HG03439 (cell line): ENCODE measurements around the gene AGMAT.
"Not testable (repeated sequence)": the region's sequence is repeated elsewhere in the genome, so short reads cannot be mapped to it uniquely, and the experiment has no call there.

Source experiments
- ATAC-seq: cut with Tn5 transposase; IDR thresholded peaks from one replicate; pipeline ENCODE4 v1.9.1; 2021; ENCODE audit warnings: mild to moderate bottlenecking, moderate library complexity; ENCODE audit not compliant: unreplicated experiment

The AGMAT gene

DNA sequence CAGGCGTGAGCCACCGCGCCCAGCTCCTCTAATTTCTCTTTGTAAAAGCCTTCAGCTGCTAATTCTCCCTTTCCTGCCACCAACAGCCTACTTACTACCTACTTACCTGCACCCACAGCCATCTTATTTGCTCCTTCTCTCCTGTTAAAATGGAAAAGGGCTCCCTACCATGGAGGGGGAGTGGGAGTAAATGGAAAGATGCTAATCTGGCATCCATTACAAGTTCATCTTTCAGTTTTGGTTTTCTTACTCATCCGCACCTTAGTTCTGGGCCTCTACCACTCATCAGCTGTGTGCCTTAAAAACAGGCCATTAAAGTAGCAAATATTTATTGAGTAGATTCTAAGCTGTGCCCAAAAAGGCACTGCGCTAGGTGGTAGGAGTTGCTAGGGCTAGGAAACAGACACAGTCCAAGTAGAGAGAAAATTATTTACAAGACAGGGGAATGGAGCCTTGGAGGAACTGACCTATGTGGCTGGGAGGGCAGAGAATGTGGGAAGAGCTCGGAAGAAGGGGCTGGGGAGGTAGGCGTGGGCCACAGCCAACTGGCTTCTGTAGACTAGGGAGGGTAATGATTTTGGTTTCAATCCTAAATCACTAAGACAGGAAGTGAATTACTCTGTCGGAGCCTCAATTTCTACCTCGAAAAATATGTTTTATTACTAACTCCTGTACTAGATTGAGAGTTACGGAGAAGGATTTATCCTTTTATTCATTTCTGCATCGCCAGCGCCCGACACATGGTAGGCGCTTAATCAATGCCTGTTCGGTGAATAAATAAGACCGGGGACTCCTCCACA lies 31.7 kb upstream of the AGMAT start:
- ATAC-seq: peak; percentile 5

DNA sequence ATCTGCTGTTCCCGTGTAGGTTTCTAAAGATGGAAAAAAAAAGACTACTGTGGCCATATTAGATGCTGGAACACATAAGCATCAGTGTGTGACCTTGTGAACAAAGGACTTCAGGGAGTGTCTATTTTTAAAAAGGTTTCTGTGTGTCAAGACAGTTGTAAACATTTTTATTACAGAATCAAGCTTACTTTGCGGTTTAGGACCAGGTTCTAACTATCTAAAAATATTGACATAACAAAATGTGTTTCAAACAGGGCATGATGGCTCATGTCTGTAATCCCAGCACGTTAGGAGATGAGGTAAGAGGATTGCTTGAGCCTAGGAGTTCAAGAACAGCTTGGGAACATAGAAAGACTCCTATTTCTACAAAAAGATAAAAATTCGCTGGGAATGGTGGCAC lies 25.3 kb upstream of the AGMAT start:
- no peak for ATAC-seq

DNA sequence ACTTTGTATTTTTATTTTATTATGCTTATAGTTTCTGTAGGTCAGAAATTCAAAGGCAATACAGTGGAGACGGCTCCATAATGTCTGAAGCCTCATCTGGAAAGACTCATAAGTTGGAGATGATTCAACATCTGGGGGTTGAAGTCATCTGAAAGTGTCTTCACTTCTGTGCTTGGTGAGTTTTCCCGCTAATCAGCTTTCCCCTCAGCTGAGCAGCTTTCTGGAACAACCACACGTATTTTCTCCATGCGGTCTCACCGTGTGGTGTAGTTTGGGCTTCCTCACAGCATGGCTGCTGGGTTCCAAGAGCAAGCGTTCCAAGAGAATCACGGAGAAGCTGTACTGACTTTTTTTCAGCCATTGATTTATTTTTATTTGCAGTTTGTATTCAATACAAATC lies 24.8 kb upstream of the AGMAT start:
- ATAC-seq: no peak

DNA sequence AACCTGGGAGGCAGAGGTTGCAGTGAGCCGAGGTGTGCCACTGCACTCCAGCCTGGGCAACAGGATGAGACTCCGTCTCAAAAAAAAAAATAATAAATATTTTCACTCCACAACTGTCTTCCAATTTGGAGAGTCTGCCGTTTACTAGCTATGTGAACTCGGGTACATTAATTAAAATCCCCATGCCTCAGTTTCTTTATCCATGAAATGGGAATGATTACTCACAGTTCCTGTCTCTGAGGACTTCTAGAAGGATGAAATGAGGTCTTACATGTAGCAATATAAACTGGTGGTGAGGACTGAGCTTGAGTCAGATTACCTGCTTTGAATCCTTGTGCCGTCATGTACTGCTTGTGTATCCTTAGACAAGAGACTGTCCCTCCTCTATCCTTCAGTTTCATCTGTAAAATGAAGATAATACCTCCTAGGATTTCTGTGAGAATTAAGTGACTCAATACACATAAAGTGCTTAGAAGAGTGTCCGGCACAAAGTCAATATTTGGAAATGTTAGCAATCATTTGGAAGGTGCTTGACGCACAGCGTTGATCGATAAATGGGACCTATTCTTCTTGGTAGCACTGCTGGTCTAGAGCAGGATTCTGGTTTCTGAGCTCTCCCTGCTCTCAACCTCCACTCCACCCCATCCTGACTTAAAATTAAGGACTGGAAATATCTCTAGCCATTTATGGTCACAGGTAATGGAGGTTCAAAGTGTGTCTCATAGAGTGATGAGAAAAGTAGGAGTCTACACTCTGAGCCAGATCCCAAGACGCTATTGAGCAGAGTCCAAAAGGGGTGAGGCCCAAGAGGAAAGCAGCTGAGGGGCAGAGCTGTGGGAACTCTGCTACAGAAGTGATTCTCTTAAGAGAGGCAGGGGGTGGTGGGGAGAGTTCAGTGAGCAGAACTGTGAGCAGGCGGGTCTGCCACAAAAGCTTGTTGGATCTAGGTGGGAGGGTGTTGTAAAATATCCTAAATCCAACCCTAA lies 20.8 kb upstream of the AGMAT start:
- no peak for ATAC-seq

DNA sequence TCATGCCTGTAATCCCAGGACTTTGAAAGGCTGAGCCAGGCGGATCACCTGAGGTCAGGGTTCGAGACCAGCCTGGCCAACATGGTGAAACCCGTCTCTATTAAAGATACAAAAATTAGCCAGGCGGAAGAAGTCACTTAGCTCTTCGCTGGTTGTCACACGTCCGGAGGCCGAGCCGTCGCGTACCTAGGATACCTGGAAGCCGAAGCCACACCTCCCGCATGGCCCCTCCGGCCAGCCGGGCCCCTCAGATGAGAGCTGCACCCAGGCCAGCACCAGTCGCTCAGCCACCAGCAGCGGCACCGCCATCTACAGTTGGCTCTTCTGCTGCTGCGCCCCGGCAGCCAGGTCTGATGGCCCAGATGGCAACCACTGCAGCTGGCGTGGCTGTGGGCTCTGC lies 19.5 kb upstream of the AGMAT start:
- ATAC-seq: not testable (repeated sequence)

DNA sequence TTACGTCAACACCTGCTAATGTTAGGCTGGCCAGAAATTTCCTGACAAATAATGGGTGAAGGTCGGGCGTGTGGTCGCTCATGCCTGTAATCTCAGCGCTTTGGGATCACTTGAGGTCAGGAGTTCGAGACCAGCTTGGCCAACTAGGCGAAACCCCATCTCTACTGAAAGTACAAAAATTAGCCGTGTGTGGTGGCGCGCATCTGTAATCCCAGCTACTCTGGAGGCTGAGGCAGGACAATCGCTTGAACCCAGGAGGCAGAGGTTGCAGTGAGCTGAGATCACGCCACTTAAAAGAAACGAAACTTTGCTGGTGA lies 19.1 kb upstream of the AGMAT start:
- ATAC-seq: not testable (repeated sequence)

DNA sequence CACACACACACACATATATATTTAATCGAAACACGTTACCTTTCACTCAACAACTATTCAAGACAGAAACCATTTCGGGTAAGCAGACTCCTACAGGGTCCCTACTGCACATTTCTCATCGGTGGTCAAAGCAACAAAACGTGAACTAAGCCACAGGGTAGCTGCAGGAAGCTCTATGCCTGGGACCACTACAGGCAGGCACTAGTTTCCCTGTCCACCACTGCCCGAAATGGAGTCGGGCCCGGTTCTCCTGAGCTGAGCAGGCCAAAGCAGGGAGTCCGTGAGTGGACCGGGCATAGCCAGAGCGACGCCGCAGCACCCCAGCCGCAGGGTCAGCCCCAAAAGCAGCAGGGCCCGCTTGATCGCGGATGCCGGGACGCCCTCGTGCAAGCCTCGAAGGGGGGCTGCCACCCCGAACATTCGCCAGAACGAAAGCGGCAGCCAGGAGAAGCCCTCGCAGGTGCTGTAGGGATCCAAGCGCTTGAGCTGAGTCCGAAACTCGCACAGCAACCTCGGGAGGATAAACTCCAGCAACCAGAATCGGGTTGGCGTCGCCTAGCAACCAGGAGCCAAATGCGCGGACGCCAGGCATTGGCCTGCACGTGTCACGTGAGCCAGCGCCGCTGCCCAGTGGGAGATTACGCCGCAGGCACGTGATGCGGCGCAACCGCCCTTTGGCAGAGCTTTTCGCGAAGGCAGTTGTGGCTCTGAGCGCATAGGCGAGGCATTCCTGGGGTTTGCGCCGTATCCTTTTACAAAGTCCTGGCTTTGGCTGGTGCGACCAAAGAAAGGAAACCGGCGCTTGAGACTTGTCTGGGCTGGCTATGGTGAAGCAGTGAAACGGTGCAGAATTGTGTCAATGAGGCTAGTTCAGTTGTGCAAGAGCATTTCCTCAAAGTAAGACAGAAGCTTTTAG lies 18.5 kb upstream of the AGMAT start:
- ATAC-seq: peak; percentile 87

DNA sequence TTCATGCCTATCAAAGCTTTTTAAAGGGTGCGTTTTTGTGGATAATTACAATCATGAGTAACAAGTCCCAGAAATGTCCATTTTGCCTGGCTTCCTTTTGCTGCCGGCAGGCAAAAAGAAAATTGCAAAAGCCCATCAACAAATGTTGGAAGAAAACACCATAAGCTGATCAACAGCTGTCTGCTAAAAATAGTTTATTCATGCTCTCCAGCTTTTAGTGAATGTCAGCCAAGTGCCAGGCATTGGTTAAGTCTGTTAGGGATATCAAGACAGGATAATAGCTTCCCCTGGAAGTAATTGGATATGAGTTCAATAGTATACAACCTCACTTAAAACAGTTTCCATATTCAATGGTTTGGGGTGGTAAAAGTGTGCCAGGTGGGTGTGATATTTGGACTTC lies 13.6 kb upstream of the AGMAT start:
- no peak for ATAC-seq

DNA sequence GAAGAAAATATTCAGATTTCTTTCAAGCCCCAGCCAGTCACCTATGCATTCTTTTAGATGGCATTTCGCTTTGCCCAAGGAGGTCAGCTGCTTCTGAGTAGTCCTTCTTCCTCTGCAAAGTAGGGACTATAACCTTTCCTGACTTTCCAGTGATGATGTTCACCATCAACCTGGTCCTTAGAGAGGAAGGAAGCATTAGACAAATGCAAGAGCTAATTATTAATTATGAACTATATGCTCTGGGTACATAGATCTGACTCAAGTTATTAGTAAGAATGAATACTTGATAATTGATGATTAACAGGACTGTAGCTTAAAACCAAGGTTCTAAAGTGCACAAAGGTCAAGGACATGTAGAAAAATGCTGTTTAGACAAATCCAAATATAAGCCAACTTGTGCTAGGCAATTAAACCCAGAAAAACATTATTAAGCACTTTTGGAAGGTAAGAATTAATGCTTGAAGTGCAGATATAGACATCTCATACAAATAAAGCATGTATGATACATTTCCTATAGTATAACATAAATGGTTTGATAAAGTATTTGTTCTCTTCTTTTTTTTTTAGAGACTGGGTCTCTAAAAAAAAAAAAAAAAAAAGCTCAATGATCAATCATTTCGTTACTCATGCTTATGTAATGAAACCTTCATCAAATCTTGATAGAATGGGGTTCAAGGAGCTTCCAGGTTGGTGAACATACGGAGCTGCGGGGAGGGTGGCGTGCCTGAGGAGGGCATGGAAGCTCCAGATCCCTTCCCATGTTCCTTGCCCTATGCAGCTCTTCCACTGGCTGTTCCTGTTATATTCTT lies 11.2 kb upstream of the AGMAT start:
- ATAC-seq: no peak

DNA sequence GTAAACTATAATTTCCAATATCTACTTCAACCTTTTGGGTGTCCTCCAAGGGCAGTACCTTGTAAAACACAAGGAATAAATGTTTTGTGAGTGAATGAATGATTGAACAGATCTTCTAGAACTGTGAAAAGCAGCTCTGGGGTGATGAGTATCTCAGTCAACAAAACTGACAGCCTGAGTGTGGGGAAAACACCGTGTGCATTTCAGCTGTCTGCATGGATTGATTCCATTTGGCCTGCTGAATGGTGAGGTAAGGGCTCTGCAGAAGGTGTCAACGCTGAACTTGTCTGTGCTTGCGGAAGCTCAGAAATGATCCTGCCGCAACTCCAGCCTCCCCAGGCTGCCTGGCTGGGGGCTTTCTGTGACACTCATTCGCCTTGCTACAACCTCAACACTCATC lies 7.4 kb upstream of the AGMAT start:
- no peak for ATAC-seq

DNA sequence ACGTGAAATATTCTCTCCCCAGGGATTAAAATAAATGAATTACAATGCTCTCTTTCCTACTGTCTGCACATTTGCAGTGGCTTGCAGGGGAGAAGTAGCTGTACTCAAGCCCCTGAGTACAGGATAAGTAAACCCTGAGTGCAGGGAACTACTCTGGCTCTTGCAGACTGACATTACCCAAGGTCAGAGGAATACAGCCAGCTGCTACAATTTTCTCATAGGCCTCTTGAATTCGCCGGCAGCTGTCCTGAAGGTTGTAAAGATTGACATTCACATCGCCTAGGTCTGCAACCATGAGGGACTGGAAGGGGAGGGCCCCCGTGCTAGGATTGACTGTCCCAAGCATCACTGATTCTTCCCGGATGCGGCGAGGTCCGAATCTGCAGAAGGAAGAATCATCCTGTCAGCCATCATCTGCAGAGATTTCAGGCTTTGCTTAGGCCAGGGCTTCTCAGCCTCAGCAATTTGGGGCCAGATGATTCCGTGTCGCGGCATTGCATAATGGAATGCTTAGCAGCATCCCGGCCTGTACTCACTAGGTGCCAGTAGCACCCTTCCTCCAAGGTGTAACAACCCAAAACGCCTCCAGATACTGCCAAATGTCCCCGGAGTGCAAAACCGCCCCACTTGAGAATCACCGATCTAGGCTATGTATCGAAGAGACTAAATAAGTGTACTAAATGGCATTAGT lies 1.7 kb downstream of the AGMAT start:
- ATAC-seq: no peak

DNA sequence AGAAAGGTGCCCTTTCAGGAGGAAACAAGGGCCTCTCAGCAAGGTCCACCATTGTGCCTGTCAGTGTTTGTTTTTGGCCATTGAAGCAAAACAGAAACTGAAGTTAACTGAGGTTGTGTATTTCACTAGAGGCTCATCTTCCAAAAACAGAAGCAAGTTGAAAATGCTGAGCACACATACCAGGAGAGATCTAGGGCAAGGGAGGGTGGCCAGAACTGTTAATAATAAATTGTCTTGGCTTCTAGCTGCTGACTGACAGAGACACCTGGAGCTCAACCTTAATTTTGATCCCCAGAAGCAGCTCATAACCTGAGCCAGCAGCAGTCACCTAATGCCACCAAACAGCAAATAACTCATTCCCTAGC lies 5.2 kb downstream of the AGMAT start:
- no peak for ATAC-seq

DNA sequence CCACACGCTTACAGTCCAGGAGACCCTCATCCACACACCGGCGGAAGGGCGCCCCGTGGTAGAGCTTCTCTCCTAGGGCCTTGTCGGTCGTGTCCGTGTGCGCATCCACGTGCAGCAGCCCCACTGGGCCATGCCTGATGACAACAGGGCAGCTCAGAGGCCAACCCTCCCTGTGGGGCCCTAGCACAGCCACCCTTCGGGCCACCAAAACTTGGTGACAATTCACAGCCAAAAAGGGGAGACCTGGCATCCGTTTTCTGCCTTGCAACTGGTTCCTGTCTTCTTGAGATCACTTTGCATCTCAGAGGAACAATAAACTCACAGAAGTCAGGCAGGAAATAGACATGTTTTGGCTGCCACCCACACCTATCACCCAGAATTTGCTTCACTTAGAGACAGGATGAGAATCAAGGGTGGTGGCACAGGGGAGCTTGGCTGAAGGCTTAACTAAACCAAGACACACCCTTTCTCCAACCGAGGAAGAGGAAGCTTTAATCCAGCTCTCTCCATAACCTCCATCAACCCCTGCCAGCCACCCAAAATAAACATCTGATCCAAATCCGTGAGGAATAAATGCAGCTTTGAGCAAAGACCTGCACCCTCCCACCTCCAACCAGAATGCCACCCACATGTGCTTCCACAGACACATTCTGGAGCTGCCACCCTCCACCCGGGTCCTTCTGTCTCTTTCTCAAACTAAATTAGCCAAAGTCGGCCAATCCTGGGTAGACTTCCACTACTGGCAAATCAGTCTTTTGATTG lies 5.7 kb downstream of the AGMAT start:
- ATAC-seq: no peak

DNA sequence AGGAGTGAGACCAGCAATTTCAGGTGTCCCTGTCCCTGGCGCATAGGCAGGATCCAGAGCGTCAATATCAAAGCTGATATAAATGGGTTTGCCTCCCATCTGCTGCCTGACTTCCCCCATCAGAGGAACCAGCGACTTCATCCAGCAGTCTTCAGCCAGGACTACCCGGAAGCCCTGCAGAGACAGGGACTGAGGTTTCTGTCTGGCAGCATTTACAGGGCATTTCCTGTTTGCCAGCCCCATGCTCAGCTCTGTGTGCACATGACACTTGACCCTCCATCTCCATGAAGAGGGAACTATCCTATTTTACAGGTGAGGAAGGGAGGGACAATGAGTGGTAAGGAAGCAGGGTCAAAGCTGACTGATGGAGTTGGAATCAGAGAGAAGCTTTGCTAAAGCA lies 7.2 kb downstream of the AGMAT start:
- ATAC-seq: no peak

DNA sequence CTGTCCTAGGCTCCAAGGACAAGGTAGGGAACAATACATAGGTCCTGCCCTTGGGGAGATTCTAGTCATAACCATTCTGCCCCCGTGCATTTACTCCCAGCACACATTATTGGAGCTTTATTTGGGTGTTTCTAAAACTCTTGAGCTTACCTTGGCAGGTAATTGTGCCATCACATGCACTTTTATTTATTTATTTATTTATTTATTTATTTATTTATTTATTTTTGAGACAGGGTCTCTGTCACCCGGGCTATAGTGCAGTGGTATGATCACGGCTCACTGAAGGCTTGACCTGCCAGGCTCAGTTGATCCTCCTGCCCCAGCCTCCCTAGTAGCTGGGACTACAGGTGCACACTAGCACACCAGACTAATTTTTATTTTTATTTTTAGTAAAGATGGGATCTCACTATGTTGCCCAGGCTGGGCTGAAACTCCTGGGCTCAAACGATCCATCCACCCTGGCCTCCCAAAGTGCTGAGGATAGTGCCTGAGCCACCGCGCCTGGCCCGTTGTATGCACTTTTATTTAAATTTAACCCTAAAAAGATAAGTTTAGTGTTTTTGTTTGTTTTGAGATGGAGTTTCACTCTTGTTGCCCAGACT lies 9.2 kb downstream of the AGMAT start:
- no peak for ATAC-seq

DNA sequence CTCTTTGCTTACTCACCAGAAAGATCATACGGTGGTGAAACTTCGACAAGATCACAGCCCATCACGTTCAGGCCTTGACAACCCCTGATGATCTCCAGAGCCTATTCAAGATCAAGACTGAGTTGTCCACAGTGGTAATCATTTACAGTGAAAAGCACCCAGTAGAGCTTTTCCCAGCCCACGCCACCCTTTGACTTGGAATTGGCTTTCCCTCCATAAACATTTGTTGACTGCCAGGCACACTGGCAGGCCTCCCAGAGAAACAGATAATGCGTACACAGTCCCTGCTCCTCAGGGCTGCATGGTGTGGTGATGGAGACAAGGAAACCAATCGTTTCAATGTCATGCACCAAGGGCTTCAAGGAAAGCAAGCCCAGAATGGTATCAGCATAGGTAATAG lies 10.1 kb downstream of the AGMAT start:
- no peak for ATAC-seq

DNA sequence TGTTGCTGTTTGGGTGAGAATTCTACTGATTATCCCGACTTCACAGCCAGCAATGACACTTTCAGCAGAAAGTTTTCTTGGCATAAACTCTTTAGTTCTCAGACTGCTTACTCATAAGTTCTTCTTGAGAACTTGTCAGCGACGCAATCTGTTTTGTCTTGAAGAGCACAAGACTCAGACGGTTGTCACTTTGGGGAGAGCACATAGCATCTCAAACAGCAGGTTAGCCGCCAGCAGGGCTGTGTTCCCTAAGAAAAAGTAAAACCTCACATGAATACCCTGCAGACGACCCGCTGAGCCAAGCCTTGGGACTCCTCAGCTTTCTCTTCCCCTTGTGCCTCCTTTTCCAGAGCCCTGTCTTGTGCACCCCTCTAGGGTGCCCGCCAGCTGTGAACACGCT lies 11.4 kb downstream of the AGMAT start:
- no peak for ATAC-seq

DNA sequence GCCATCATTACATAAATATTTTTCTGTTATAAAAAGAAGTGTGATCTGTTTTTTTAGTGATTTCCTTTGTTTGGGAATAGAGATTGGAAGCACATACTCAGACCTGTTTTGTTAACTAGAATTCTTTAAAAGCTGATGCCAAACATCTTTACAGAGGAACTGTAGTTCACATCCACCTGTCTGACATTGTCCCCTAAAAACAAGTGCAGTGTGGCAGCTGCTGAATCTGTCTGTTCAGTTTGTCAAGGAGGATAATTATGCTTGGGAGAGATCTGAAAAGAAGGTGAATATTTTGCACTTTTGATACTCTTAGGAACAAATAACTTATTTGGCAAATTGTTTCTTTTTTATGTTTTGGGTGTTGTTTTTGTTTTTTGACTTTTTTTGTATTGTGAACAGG lies 13.6 kb downstream of the AGMAT start:
- ATAC-seq: no peak

DNA sequence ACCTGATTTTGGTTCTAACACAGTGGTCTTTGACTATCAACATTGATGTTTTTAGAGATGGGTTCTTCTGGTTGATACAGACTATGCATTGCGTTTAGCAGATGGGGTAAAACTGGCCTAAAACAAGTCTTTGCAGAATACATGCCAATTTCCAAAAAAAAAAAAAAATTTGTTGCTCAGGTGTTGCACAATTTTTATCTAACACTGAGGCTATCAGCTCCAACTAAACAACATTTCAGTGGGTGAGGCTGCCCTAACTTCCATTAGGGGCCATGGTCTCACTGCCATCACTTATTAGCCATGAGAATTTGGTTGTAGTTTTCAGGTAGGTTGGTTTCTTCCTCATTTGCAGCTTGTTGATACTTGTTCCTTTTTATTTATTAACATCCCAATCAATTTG lies 14.0 kb downstream of the AGMAT start:
- no peak for ATAC-seq
